A673 (cell line): Measurements from ENCODE around the gene OPN1MW3. TPM values are rescaled to one million over a fixed set of nuclear protein-coding genes. Genes with fewer than 3 reads are reported as not detected.

Experiments
- BruUV-seq: library from RNA; stranded (reverse); fragments of 400-500 nt; replicated peaks from 2 replicates; lab custom pipeline; 2021; lab: Mats Ljungman, UMichigan
- CTCF ChIA-PET: fragments of 300-600 bp; sonication (Branson Sonifier 250); formaldehyde crosslinking; loops from one replicate; lab custom pipeline; 2022; ENCODE audit warnings: antibody characterized with exemption; lab: Charles Lee
- POLR2A ChIA-PET: fragments of 300-600 bp; sonication (Branson Sonifier 250); formaldehyde crosslinking; loops from one replicate; lab custom pipeline; 2022; ENCODE audit warnings: antibody characterized with exemption; ENCODE audit not compliant: low non-redundant PET; lab: Charles Lee
- DNase-seq: peaks from one replicate; pipeline ENCODE4 v3.0.0-alpha.2; 2015; ENCODE audit warnings: low spot score
- H3K27ac ChIP-seq: fragments of 200-600 bp; sonication (generic); 2 replicates; pipeline ENCODE4 v1.5.1; 2016; ENCODE audit warnings: mixed run types, low read depth, mild to moderate bottlenecking, mixed read lengths, antibody characterized with exemption, low read length; ENCODE audit not compliant: poor library complexity, severe bottlenecking
- H3K27me3 ChIP-seq: fragments of 200-600 bp; sonication (generic); replicated peaks from 2 replicates; pipeline ENCODE4 v1.6.1; 2017; ENCODE audit warnings: mixed run types, low read depth, mild to moderate bottlenecking, mixed read lengths, antibody characterized with exemption, low read length; ENCODE audit not compliant: insufficient read depth, poor library complexity
- H3K36me3 ChIP-seq: fragments of 200-600 bp; sonication (generic); 2 replicates; pipeline ENCODE4 v1.6.1; 2016; ENCODE audit warnings: mixed run types, mild to moderate bottlenecking, mixed read lengths, antibody characterized with exemption, low read length; ENCODE audit not compliant: insufficient read depth, poor library complexity, severe bottlenecking
- H3K4me1 ChIP-seq: fragments of 200-600 bp; sonication (generic); 2 replicates; pipeline ENCODE4 v1.6.1; 2017; ENCODE audit warnings: mixed run types, mild to moderate bottlenecking, mixed read lengths, antibody characterized with exemption, low read length; ENCODE audit not compliant: insufficient read depth, poor library complexity, severe bottlenecking
- H3K4me3 ChIP-seq: fragments of 200-600 bp; sonication (generic); 2 replicates; pipeline ENCODE4 v1.5.1; 2016; ENCODE audit warnings: low read depth, mixed run types, mild to moderate bottlenecking, mixed read lengths, low read length; ENCODE audit not compliant: poor library complexity, severe bottlenecking
- H3K9me3 ChIP-seq: fragments of 200-600 bp; sonication (generic); 2 replicates; pipeline ENCODE4 v1.6.1; 2016; ENCODE audit warnings: mixed run types, low read depth, mild to moderate bottlenecking, mixed read lengths, antibody characterized with exemption, low read length; ENCODE audit not compliant: poor library complexity, severe bottlenecking
- EZH2 ChIP-seq: fragments of 200-600 bp; sonication (generic); IDR thresholded peaks from 2 replicates; pipeline ENCODE4 v1.6.1; 2017; ENCODE audit warnings: borderline replicate concordance, low read depth, mild to moderate bottlenecking, mixed read lengths, antibody characterized with exemption, low read length; ENCODE audit not compliant: poor library complexity, severe bottlenecking
- intact Hi-C: fragments of 100-400 bp; cut with micrococcal nuclease; formaldehyde crosslinking; loops from one replicate; pipeline ENCODE4 v1.10.0; 2022; ENCODE audit not compliant: unreplicated experiment
- total RNA-seq: library from RNA; stranded (reverse); gene quantifications from 2 replicates; pipeline ENCODE4 v1.2.3, GENCODE V29; 2021
- TF ChIP-seq, protein P1 (sequence below): fragments of 300-800, 200-600 bp; sonication (generic); conservative IDR thresholded peaks from 2 replicates; pipeline ENCODE4 v1.5.1; 2017; ENCODE audit warnings: low read depth, mild to moderate bottlenecking, antibody characterized with exemption, low read length, moderate library complexity, mixed read lengths

The OPN1MW3 gene
- total RNA-seq, 1 experiment from 2014 or later, result not detected

DNA sequence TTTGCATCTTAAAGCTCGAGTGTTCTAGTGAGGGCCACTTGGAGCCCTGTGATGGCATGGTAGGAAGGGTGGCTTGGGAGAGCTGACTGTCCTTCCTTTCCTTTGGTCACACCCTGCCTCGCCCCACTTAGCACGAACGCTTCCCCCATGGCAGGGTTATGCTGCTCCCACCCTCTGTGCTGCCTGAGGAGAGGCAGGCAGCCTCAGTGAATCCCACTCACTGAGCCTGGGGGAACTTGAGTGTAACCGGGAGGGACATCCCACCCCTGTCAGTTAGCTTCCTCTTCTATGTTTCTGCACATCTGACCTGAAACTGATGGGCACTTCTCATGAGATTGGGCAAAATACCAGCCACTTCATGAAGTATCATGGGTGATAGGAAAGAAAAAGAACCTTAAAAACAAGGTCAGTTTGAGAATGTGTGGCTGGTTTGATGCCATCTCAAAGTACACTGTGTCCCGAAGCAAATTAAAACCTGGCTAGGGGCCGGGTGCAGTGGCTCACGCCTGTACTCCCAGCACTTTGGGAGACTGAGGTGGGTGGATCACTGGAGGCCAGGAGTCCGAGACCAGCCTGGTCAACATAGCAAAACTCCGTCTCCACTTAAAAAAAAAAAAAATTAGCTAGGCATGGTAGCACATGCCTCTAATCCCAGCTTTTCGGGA lies 48.3 kb downstream of the OPN1MW3 start:
- H3K4me3 ChIP-seq, result no peak overlapping the region
- H3K27me3 ChIP-seq, result no peaks in the 10 kb centered on the region
- H3K4me1 ChIP-seq, result no peaks in the 10 kb centered on the region
- ChIA-PET POLR2A (no interaction called here), CTCF (no interaction called here)
- H3K36me3 ChIP-seq, result no peaks in the 10 kb centered on the region
- intact Hi-C loops, result no loop called here
- TF ChIP-seq, protein P1, sequence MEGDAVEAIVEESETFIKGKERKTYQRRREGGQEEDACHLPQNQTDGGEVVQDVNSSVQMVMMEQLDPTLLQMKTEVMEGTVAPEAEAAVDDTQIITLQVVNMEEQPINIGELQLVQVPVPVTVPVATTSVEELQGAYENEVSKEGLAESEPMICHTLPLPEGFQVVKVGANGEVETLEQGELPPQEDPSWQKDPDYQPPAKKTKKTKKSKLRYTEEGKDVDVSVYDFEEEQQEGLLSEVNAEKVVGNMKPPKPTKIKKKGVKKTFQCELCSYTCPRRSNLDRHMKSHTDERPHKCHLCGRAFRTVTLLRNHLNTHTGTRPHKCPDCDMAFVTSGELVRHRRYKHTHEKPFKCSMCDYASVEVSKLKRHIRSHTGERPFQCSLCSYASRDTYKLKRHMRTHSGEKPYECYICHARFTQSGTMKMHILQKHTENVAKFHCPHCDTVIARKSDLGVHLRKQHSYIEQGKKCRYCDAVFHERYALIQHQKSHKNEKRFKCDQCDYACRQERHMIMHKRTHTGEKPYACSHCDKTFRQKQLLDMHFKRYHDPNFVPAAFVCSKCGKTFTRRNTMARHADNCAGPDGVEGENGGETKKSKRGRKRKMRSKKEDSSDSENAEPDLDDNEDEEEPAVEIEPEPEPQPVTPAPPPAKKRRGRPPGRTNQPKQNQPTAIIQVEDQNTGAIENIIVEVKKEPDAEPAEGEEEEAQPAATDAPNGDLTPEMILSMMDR, result no peak
- no peak for TF ChIP-seq EZH2
- no TSS peak for BruUV-seq
- H3K9me3 ChIP-seq, result no peaks in the 10 kb centered on the region
- DNase-seq, result no peak
- no peak overlapping the region for H3K27ac ChIP-seq

DNA sequence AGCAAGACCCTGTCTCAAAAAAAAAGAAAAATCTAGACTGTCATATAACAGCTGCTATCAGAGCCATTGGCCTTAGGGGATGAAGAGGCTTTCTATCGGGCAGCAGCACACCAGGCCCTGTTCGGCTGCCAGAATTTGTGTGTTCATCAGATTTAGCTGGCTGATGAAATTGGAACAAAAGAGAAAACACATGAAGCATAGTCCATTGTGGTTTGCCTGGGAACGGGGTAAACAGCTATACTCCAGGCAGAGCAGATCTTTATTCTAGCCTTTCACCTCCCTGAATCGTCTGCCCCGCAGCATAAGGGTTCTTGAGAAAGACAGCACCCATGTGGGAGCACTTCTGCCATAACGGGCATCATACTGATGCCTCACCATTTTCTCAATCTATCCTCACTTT lies 49.8 kb downstream of the OPN1MW3 start:
- H3K9me3 ChIP-seq, result no peaks in the 10 kb centered on the region
- BruUV-seq, result no TSS peak
- no peak overlapping the region for H3K27ac ChIP-seq
- H3K4me3 ChIP-seq, result no peak overlapping the region
- intact Hi-C loops, result no loop called here
- TF ChIP-seq, protein P1, result no peak
- TF ChIP-seq EZH2, result no peak
- no peak for DNase-seq
- ChIA-PET CTCF (interaction anchor here (1.1 kb wide), 1 partner anchor 9 kb away, joined by 3 read pairs; no protein-coding TSS in a partner anchor), POLR2A (no interaction called here)
- H3K4me1 ChIP-seq, result no peaks in the 10 kb centered on the region
- H3K36me3 ChIP-seq, result no peaks in the 10 kb centered on the region
- H3K27me3 ChIP-seq, result no peaks in the 10 kb centered on the region

DNA sequence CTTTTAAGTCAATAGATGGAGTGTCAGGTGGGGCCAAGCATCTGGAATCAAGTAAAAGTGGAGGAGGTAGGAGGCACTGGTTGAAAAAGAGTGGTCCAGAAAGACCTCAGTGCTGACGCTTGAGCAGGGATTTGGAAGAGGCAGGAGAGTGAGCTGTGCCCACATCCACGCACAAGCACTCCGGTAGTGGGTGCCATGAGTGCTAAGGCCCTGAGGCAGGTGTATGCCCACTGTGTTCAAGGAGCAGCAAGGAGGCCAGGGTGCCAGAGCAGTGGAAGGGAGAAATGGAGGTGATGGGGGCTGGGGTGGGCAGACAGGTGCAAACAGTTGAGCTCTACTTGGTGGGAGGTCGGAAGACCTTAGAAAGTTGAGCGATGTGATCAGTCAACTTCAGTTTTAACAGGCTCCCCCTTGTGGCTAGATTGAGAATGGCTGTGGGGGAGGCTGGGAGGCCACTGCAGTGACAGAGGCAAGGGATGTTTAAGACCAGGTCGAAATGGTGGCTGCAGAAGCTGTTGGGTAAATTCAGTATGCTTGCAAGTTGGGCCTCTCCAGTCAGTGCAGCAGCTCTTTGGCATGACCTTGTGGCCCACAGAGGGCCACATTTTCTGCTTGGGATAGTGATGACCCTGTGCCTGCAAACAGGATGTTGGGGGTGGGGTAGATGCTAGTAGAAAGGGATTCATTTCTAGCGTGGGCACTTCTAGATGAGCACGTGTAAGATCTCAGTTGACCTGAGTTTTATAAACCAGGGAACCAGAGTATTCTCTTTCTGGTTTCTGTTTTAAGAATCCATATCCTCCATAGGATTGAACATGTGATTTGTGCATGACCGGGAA lies 50.9 kb downstream of the OPN1MW3 start:
- H3K27me3 ChIP-seq, result no peaks in the 10 kb centered on the region
- ChIA-PET POLR2A (no interaction called here), CTCF (interaction anchor here (0.8 kb wide), 1 partner anchor 173 kb away, joined by 3 read pairs; no protein-coding TSS in a partner anchor)
- no peak overlapping the region for H3K27ac ChIP-seq
- TF ChIP-seq, protein P1, result peak; percentile 83
- no peak for TF ChIP-seq EZH2
- DNase-seq, result peak; percentile 69
- H3K4me3 ChIP-seq, result no peak overlapping the region
- intact Hi-C loops, result no loop called here
- no peaks in the 10 kb centered on the region for H3K36me3 ChIP-seq
- no TSS peak for BruUV-seq
- H3K4me1 ChIP-seq, result no peaks in the 10 kb centered on the region
- H3K9me3 ChIP-seq, result no peaks in the 10 kb centered on the region
